Effector CD8-positive, alpha-beta T cell (primary cell): Measurements from ENCODE around the gene ARID5A.

Experiments used
- DNase-seq: peaks from one replicate; lab custom pipeline; 2025; lab: John Stamatoyannopoulos, UW

Gene ARID5A

DNA sequence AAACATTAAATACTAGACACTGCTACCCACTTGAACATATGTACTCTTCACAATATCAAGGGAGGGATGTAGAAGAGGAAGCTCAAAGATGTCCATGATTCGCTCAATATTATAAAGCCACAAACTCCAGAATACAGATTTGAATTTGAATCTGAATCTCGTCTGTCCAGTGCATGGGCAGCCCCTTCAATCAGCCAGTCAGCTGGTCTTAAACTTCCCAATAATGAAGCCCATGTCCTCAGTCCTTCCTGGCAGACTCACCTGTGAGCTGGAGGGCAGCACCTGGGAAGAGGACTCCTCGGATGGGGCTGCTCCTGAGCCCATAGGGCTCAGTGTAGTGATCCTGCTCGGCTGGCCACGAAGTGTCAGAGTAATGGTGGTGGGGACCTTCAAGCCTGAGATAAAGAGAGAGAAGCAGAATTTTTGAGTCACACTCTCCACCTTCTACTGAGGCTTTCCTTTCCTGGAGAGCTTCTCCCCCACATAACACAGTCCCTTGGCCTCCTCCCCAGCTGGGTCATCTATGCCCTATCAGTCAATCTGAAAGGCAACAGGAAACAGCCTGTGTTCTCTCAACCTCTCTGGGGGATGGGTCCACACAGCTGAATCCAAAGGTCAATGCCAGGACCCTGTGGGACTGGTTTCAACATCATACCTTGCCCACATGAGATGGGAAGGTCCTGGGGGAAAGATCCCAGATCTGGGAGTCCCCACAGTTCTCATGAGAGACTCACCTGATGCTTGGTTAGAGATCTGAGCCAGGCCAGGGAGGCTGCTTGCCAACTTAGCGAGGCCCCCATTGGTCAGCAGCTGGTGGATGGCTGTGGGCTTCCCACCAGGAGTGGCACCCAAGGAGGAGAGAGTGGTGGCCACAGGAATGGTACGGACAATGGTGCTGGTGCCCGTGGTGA lies 65.1 kb downstream of the ARID5A start:
- no peak for DNase-seq
